NCI-H524 treated with DMSO at 0.1 percent for 48 hours (cell line): ENCODE measurements around the gene SYT15.
"Not testable (repeated sequence)": the region's sequence is repeated elsewhere in the genome, so short reads cannot be mapped to it uniquely, and the experiment has no call there.

Experiments
- DNase-seq: peaks from one replicate; lab custom pipeline; 2025; lab: John Stamatoyannopoulos, UW

SYT15 gene

GRCh38 chr10:46556515-46557318 is 22.2 kb upstream of the SYT15 start, which contains the start of gene GPRIN2:
TSS of gene GPRIN2 (minus strand) at chr10:46556658. CDS start at chr10:46550736, 5,922 bp downstream.
- DNase-seq: no peak

- DNase-seq: no peak
Observed at GRCh38 chr10:46557319-46558121, 21.4 kb upstream of the SYT15 start.

- DNase-seq: no peak
Observed at GRCh38 chr10:46558122-46558391, 20.9 kb upstream of the SYT15 start.

GRCh38 chr10:46558392-46559185 is 20.3 kb upstream of the SYT15 start:
- DNase-seq: no peak

- no peak for DNase-seq
Observed at GRCh38 chr10:46559231-46559671, 19.7 kb upstream of the SYT15 start.

GRCh38 chr10:46560381-46560780 is 18.5 kb upstream of the SYT15 start:
- DNase-seq: no peak

- DNase-seq: no peak
Observed at GRCh38 chr10:46560952-46561351, 18.0 kb upstream of the SYT15 start.

GRCh38 chr10:46565591-46566332 is 13.2 kb upstream of the SYT15 start:
- DNase-seq: not testable (repeated sequence)

- DNase-seq: not testable (repeated sequence)
Observed at GRCh38 chr10:46567151-46567550, 11.8 kb upstream of the SYT15 start.

- not testable (repeated sequence) for DNase-seq
Observed at GRCh38 chr10:46570655-46571054, 8.3 kb upstream of the SYT15 start.

GRCh38 chr10:46572765-46573164 is 6.2 kb upstream of the SYT15 start:
- DNase-seq: not testable (repeated sequence)

GRCh38 chr10:46573314-46573713 is 5.6 kb upstream of the SYT15 start:
- DNase-seq: not testable (repeated sequence)

- not testable (repeated sequence) for DNase-seq
Observed at GRCh38 chr10:46573884-46574283, 5.0 kb upstream of the SYT15 start.

GRCh38 chr10:46577624-46578473 is 1.1 kb upstream of the SYT15 start:
- DNase-seq: not testable (repeated sequence)

GRCh38 chr10:46579378-46579777 is 450 bp downstream of the SYT15 start:
- not testable (repeated sequence) for DNase-seq

GRCh38 chr10:46581997-46582396 is 3.1 kb downstream of the SYT15 start:
- DNase-seq: not testable (repeated sequence)

- DNase-seq: not testable (repeated sequence)
Observed at GRCh38 chr10:46582568-46582967, 3.6 kb downstream of the SYT15 start.

GRCh38 chr10:46584196-46584595 is 5.3 kb downstream of the SYT15 start:
- not testable (repeated sequence) for DNase-seq

GRCh38 chr10:46585246-46585645 is 6.3 kb downstream of the SYT15 start:
- DNase-seq: not testable (repeated sequence)

GRCh38 chr10:46587546-46587945 is 8.6 kb downstream of the SYT15 start:
- not testable (repeated sequence) for DNase-seq

- not testable (repeated sequence) for DNase-seq
Observed at GRCh38 chr10:46588221-46588620, 9.3 kb downstream of the SYT15 start.
